Caco-2 (cell line): ENCODE measurements around the gene SPATA21. TPM values are rescaled to one million over a fixed set of nuclear protein-coding genes. Genes with fewer than 3 reads are reported as not detected.
A peak's percentile ranks its signal among the peaks of the same experiment; 100 is the strongest.

Experiments
- BruUV-seq: library from RNA; stranded (reverse); fragments of 400-500 nt; replicated peaks from 2 replicates; lab custom pipeline; 2021; lab: Mats Ljungman, UMichigan
- CTCF ChIA-PET: fragments of 300-600 bp; sonication (Branson Sonifier 250); formaldehyde crosslinking; loops from one replicate; lab custom pipeline; 2022; ENCODE audit warnings: antibody characterized with exemption; lab: Charles Lee
- POLR2A ChIA-PET: fragments of 300-600 bp; sonication (Branson Sonifier 250); formaldehyde crosslinking; loops from one replicate; lab custom pipeline; 2022; ENCODE audit warnings: antibody characterized with exemption; lab: Charles Lee
- DNase-seq, 2 experiments: peaks; one replicate each; pipeline versions ENCODE4 v3.0.0 to v3.0.0-alpha.2; 2020 to 2022
- H3K27me3 ChIP-seq: replicated peaks from 2 replicates; pipeline ENCODE4 v1.6.0; 2011; ENCODE audit warnings: low read length; ENCODE audit not compliant: control insufficient read depth, insufficient read depth
- H3K36me3 ChIP-seq: 2 replicates; pipeline ENCODE4 v1.5.1; 2011; ENCODE audit warnings: low read length; ENCODE audit not compliant: control insufficient read depth, insufficient read depth
- H3K4me1 ChIP-seq: fragments of 250-450 bp; sonication (Bioruptor Pico); 2 replicates; pipeline ENCODE4 v1.5.1; 2020; ENCODE audit warnings: mild to moderate bottlenecking
- H3K4me3 ChIP-seq: 2 replicates; pipeline ENCODE4 v1.5.1; 2011; ENCODE audit warnings: low read depth, mild to moderate bottlenecking, control low read depth, low read length
- H3K9me3 ChIP-seq: fragments of 250-450 bp; sonication (Bioruptor Pico); 2 replicates; pipeline ENCODE4 v1.5.1; 2020; ENCODE audit warnings: mild to moderate bottlenecking, moderate library complexity
- H3K27ac Mint-ChIP-seq: one replicate; pipeline ENCODE4 v1.8.0; 2022; ENCODE audit warnings: mixed read lengths; ENCODE audit not compliant: unreplicated experiment
- H3K27me3 Mint-ChIP-seq: one replicate; pipeline ENCODE4 v1.8.0; 2022; ENCODE audit warnings: mixed read lengths; ENCODE audit not compliant: insufficient read depth, unreplicated experiment
- H3K36me3 Mint-ChIP-seq: one replicate; pipeline ENCODE4 v1.8.0; 2022; ENCODE audit warnings: mild to moderate bottlenecking, mixed read lengths; ENCODE audit not compliant: insufficient read depth, unreplicated experiment
- H3K4me1 Mint-ChIP-seq: one replicate; pipeline ENCODE4 v1.8.0; 2022; ENCODE audit warnings: low read depth, mixed read lengths; ENCODE audit not compliant: unreplicated experiment
- H3K4me3 Mint-ChIP-seq: one replicate; pipeline ENCODE4 v1.8.0; 2022; ENCODE audit warnings: mild to moderate bottlenecking, moderate library complexity, mixed read lengths; ENCODE audit not compliant: unreplicated experiment
- H3K9me3 Mint-ChIP-seq: one replicate; pipeline ENCODE4 v1.8.0; 2022; ENCODE audit warnings: mixed read lengths; ENCODE audit not compliant: unreplicated experiment
- CTCF ChIP-seq, 2 experiments: fragments of 200-600 bp in 1 of 2; IDR thresholded peaks; 1 replicate in 1 of 2; 2 replicates in 1 of 2; pipeline versions ENCODE4 v1.5.1 to v1.8.0; 2011 to 2022; ENCODE audit warnings: antibody characterized with exemption in 1 of 2, control low read depth in 1 of 2, inconsistent platforms in 1 of 2, low read depth in 1 of 2, low read length in 1 of 2, mild to moderate bottlenecking in 1 of 2, moderate library complexity in 1 of 2; ENCODE audit not compliant: insufficient read depth in 1 of 2, severe bottlenecking in 1 of 2, unreplicated experiment in 1 of 2
- intact Hi-C: fragments of 100-400 bp; cut with micrococcal nuclease; formaldehyde crosslinking; loops from one replicate; pipeline ENCODE4 v1.10.0; 2022; ENCODE audit not compliant: unreplicated experiment
- total RNA-seq: library from RNA; stranded (reverse); gene quantifications from 2 replicates; pipeline ENCODE4 v1.2.3, GENCODE V29; 2022

The SPATA21 gene
- total RNA-seq, 1 experiment from 2014 or later: not detected

GRCh38 chr1:16374266-16374665 is 63.0 kb downstream of the SPATA21 start:
- no peak overlapping the region for H3K4me3 ChIP-seq
- H3K36me3 Mint-ChIP-seq: peaks cover 25% of the 10 kb centered on the region
- CTCF ChIA-PET: no interaction called here
- no peaks in the 10 kb centered on the region for H3K9me3 ChIP-seq
- peaks cover 14% of the 10 kb centered on the region for H3K4me1 ChIP-seq
- no peak for DNase-seq
- no peaks in the 10 kb centered on the region for H3K36me3 ChIP-seq
- H3K27me3 Mint-ChIP-seq: no peaks in the 10 kb centered on the region
- H3K9me3 Mint-ChIP-seq: no peaks in the 10 kb centered on the region
- no peak overlapping the region for H3K4me3 Mint-ChIP-seq
- H3K4me1 Mint-ChIP-seq: peaks cover 10% of the 10 kb centered on the region
- no peaks in the 10 kb centered on the region for H3K27me3 ChIP-seq
- no TSS peak for BruUV-seq
- no peak overlapping the region for H3K27ac Mint-ChIP-seq
- intact Hi-C loops: no loop called here
- POLR2A ChIA-PET: no interaction called here
- TF ChIP-seq CTCF (IDR thresholded peaks at IDR 0.05; ENCODE audit: insufficient read depth in 1 of 2, low read depth in 1 of 2, low read length in 1 of 2, severe bottlenecking in 1 of 2, unreplicated experiment in 1 of 2): no peak

GRCh38 chr1:16372535-16373285 is 64.5 kb downstream of the SPATA21 start:
- peaks cover 29% of the 10 kb centered on the region for H3K36me3 Mint-ChIP-seq
- ChIA-PET POLR2A (no interaction called here), CTCF (no interaction called here)
- TF ChIP-seq CTCF (IDR thresholded peaks at IDR 0.05; ENCODE audit: insufficient read depth in 1 of 2, low read depth in 1 of 2, low read length in 1 of 2, severe bottlenecking in 1 of 2, unreplicated experiment in 1 of 2): no peak
- no peaks in the 10 kb centered on the region for H3K27me3 Mint-ChIP-seq
- Histone ChIP-seq H3K4me3 (no peak overlapping the region), H3K4me1 (peaks cover 23% of the 10 kb centered on the region), H3K27me3 (no peaks in the 10 kb centered on the region), H3K9me3 (no peaks in the 10 kb centered on the region), H3K36me3 (no peaks in the 10 kb centered on the region)
- BruUV-seq: no TSS peak
- H3K9me3 Mint-ChIP-seq: no peaks in the 10 kb centered on the region
- H3K4me1 Mint-ChIP-seq: peaks cover 15% of the 10 kb centered on the region
- H3K27ac Mint-ChIP-seq: peak overlapping the region; percentile 59
- H3K4me3 Mint-ChIP-seq: peak overlapping the region; percentile 32
- intact Hi-C loops: no loop called here
- peak in 1 of 2 experiments; percentile 17 for DNase-seq

- H3K4me1 ChIP-seq: peaks cover 23% of the 10 kb centered on the region
- Mint-ChIP-seq H3K27ac (no peak overlapping the region), H3K27me3 (no peaks in the 10 kb centered on the region), H3K9me3 (no peaks in the 10 kb centered on the region), H3K36me3 (peaks cover 39% of the 10 kb centered on the region), H3K4me1 (peaks cover 15% of the 10 kb centered on the region), H3K4me3 (no peak overlapping the region)
- POLR2A ChIA-PET: no interaction called here
- BruUV-seq: no TSS peak
- H3K27me3 ChIP-seq: no peaks in the 10 kb centered on the region
- DNase-seq: no peak
- TF ChIP-seq CTCF (IDR thresholded peaks at IDR 0.05; ENCODE audit: insufficient read depth in 1 of 2, low read depth in 1 of 2, low read length in 1 of 2, severe bottlenecking in 1 of 2, unreplicated experiment in 1 of 2): no peak
- CTCF ChIA-PET: no interaction called here
- H3K36me3 ChIP-seq: no peaks in the 10 kb centered on the region
- H3K9me3 ChIP-seq: no peaks in the 10 kb centered on the region
- intact Hi-C loops: no loop called here
- H3K4me3 ChIP-seq: no peak overlapping the region
These were observed 65.5 kb downstream of the SPATA21 start for GRCh38 chr1:16371725-16372124.
